Breast epithelium (tissue), 3 donors: ENCODE results near the gene GREB1.

ENCODE experiments used
- CTCF ChIP-seq, 3 donors: fragments of 450-650 bp; IDR thresholded peaks; one replicate each; pipeline ENCODE4 v1.5.1; 2016 to 2017; ENCODE audit warnings: antibody characterized with exemption in 3 of 3, mild to moderate bottlenecking in 3 of 3, moderate library complexity in 3 of 3
- POLR2A ChIP-seq: fragments of 450-650 bp; IDR thresholded peaks from one replicate; pipeline ENCODE4 v1.6.1; 2016; ENCODE audit warnings: antibody characterized with exemption, mild to moderate bottlenecking, moderate library complexity
- POLR2AphosphoS5 ChIP-seq, 3 donors: sonication (generic); formaldehyde crosslinking; IDR thresholded peaks; one replicate each; pipeline ENCODE4 v1.6.1; 2017; ENCODE audit warnings: antibody characterized with exemption in 3 of 3

GRCh38 chr2:11542275-11542819 is 8.5 kb downstream of the GREB1 start:
- TF ChIP-seq CTCF (IDR thresholded peaks at IDR 0.05): no peak
- no peak for TF ChIP-seq POLR2AphosphoS5 (IDR thresholded peaks at IDR 0.05)
- TF ChIP-seq POLR2A: no peak
